Erythroblast (primary cell): ENCODE results near the gene SLC26A8.

Source experiments
- GATA1 ChIP-seq: IDR thresholded peaks from 2 replicates; pipeline ENCODE4 v1.6.1; 2011; ENCODE audit warnings: low read depth, mild to moderate bottlenecking, control low read depth, low read length, moderate library complexity
- POLR2A ChIP-seq: IDR thresholded peaks from 2 replicates; pipeline ENCODE4 v1.6.1; 2011; ENCODE audit warnings: mild to moderate bottlenecking, low read length

DNA sequence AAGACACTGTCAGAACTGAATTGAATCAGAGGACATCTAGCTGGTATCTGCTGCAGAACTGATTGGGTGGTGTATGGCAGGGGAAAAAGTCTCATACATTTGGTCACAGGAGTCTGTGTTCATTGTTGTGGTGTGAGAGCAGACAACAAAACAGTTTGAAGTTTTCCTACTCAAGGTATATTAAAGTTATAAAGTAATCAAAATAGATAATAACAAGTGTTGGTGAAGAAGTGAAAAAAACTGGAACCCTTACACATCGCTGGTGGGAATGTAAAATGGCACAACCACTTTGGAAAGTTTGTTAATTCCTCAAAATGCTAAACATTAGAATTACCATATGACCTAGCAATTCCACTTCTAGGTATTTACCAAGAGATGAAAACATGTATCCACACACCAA lies 128.2 kb downstream of the SLC26A8 start:
- no peak for TF ChIP-seq POLR2A
- TF ChIP-seq GATA1 = no peak
